Subcutaneous adipose tissue (tissue), 4 donors: Measurements from ENCODE around the gene KLHL10. TPM values are rescaled to one million over a fixed set of nuclear protein-coding genes. Genes with fewer than 3 reads are reported as not detected.

Experiments used
- CTCF ChIP-seq: fragments of 450-650 bp; IDR thresholded peaks from one replicate; pipeline ENCODE4 v1.5.1; 2016; ENCODE audit warnings: low read depth, mild to moderate bottlenecking, control low read depth, antibody characterized with exemption, moderate library complexity
- total RNA-seq, 4 donors: library from RNA; depleted of rRNA; stranded (reverse); fragments of >200 nt; gene quantifications; one replicate each; pipeline ENCODE4 v1.1.0, GENCODE V29; 2016

The KLHL10 gene
- total RNA-seq, 4 donors from 2014 or later, result 0.51 to 0.66 (median 0.57) TPM; not detected in 1

- no peak for TF ChIP-seq CTCF
These were observed 50.8 kb downstream of the KLHL10 start for GRCh38 chr17:41888332-41888965.

GRCh38 chr17:41891135-41892020 is 53.8 kb downstream of the KLHL10 start:
- no peak for TF ChIP-seq CTCF

- no peak for TF ChIP-seq CTCF
These were observed 54.4 kb downstream of the KLHL10 start for GRCh38 chr17:41892021-41892376.

GRCh38 chr17:41893384-41893783 is 55.8 kb downstream of the KLHL10 start:
- no peak for TF ChIP-seq CTCF

- no peak for TF ChIP-seq CTCF
These were observed 57.2 kb downstream of the KLHL10 start for GRCh38 chr17:41894791-41895331.

GRCh38 chr17:41895617-41896016 is 58.0 kb downstream of the KLHL10 start:
- no peak for TF ChIP-seq CTCF

GRCh38 chr17:41896726-41897125 is 59.1 kb downstream of the KLHL10 start:
- TF ChIP-seq CTCF, result no peak
